Endothelial cell of umbilical vein (primary cell): ENCODE results near the gene HTR3C. TPM values are rescaled to one million over a fixed set of nuclear protein-coding genes. Genes with fewer than 3 reads are reported as not detected.

Experiments
- BruUV-seq: library from RNA; stranded (reverse); fragments of 400-500 nt; replicated peaks from 2 replicates; lab custom pipeline; 2021; lab: Mats Ljungman, UMichigan
- CTCF ChIA-PET: fragments of 300-600, 350-600 bp; sonication (Branson Sonifier 250); formaldehyde crosslinking; loops from one replicate; lab custom pipeline; 2021; ENCODE audit warnings: antibody characterized with exemption, inconsistent platforms; lab: Charles Lee
- POLR2A ChIA-PET: fragments of 300-600, 350-600 bp; sonication (Branson Sonifier 250); formaldehyde crosslinking; loops from one replicate; lab custom pipeline; 2021; ENCODE audit warnings: antibody characterized with exemption, inconsistent platforms; lab: Charles Lee
- DNase-seq: peaks from one replicate; pipeline ENCODE4 v3.0.0-alpha.2; 2011; ENCODE audit warnings: low read depth, low spot score
- FAIRE-seq: peaks from 2 replicates; lab custom pipeline; 2011; peaks lifted over from hg19 to GRCh38; lab: Jason Lieb, UNC
- H2AFZ ChIP-seq: 2 replicates; pipeline ENCODE4 v1.6.0; 2012; ENCODE audit warnings: low read depth, low read length, control low read depth, inconsistent platforms
- H3K27ac ChIP-seq: 2 replicates; pipeline ENCODE4 v1.5.1; 2011; ENCODE audit warnings: low read depth, mild to moderate bottlenecking, control low read depth, low read length, moderate library complexity; ENCODE audit not compliant: insufficient read depth
- H3K27me3 ChIP-seq, 2 experiments: 2 replicates each; pipeline versions ENCODE4 v1.6.0 to v1.6.1; 2011; ENCODE audit warnings: low read length in 2 of 2, mixed read lengths in 1 of 2; ENCODE audit not compliant: control insufficient read depth in 2 of 2, insufficient read depth in 2 of 2
- H3K36me3 ChIP-seq, 2 experiments: 2 replicates in 1 of 2; 3 replicates in 1 of 2; pipeline ENCODE4 v1.5.1; 2011; ENCODE audit warnings: low read length in 2 of 2, mild to moderate bottlenecking in 1 of 2, moderate library complexity in 1 of 2; ENCODE audit not compliant: control insufficient read depth in 2 of 2, insufficient read depth in 2 of 2; ENCODE audit errors: extremely low read depth in 1 of 2
- H3K4me1 ChIP-seq: 3 replicates; pipeline ENCODE4 v1.5.1; 2011; ENCODE audit warnings: mild to moderate bottlenecking, low read length; ENCODE audit not compliant: control insufficient read depth, insufficient read depth; ENCODE audit errors: extremely low read depth
- H3K4me2 ChIP-seq: 2 replicates; pipeline ENCODE4 v1.6.1; 2011; ENCODE audit warnings: low read length, control low read depth, mixed read lengths; ENCODE audit not compliant: insufficient read depth
- H3K4me3 ChIP-seq, 3 experiments: fragments of 200-600 bp in 1 of 3; sonication (generic), shearing (Covaris generic) in 1 of 3; replicated peaks in 1 of 3; 2 replicates each; pipeline ENCODE4 v1.5.1; 2011 to 2016; ENCODE audit warnings: control low read depth in 3 of 3, low read length in 3 of 3, mild to moderate bottlenecking in 2 of 3, inconsistent platforms in 1 of 3, low read depth in 1 of 3, moderate library complexity in 1 of 3; ENCODE audit not compliant: insufficient read depth in 1 of 3
- H3K79me2 ChIP-seq: 2 replicates; pipeline ENCODE4 v1.6.0; 2012; ENCODE audit warnings: low read length, inconsistent platforms; ENCODE audit not compliant: control insufficient read depth, insufficient read depth
- H3K9ac ChIP-seq: replicated peaks from 2 replicates; pipeline ENCODE3; 2011; ENCODE audit warnings: low read length, control low read depth; ENCODE audit not compliant: insufficient read depth; ENCODE audit errors: extremely low read depth
- H3K9me1 ChIP-seq: replicated peaks from 3 replicates; pipeline ENCODE4 v1.6.0; 2011; ENCODE audit warnings: mild to moderate bottlenecking, low read length; ENCODE audit not compliant: control insufficient read depth, insufficient read depth; ENCODE audit errors: extremely low read depth
- H3K9me3 ChIP-seq: replicated peaks from 2 replicates; pipeline ENCODE4 v1.5.1; 2012; ENCODE audit warnings: low read length, inconsistent platforms; ENCODE audit not compliant: control insufficient read depth, insufficient read depth
- H4K20me1 ChIP-seq: replicated peaks from 2 replicates; pipeline ENCODE3; 2011; ENCODE audit warnings: mild to moderate bottlenecking, low read length; ENCODE audit not compliant: control insufficient read depth, insufficient read depth; ENCODE audit errors: extremely low read depth
- EZH2 ChIP-seq: IDR thresholded peaks from 2 replicates; pipeline ENCODE4 v1.6.1; 2012; ENCODE audit warnings: borderline replicate concordance, low read depth, mild to moderate bottlenecking, moderate library complexity, low read length, inconsistent platforms; ENCODE audit not compliant: severe bottlenecking
- JUN ChIP-seq: IDR thresholded peaks from 2 replicates; pipeline ENCODE4 v1.6.1; 2011; ENCODE audit warnings: borderline replicate concordance, low read depth; ENCODE audit not compliant: insufficient read length, insufficient read depth
- MYC ChIP-seq: IDR thresholded peaks from one replicate; pipeline ENCODE4 v1.6.1; 2011; ENCODE audit warnings: mild to moderate bottlenecking, low read depth, low read length
- POLR2AphosphoS5 ChIP-seq: IDR thresholded peaks from 2 replicates; pipeline ENCODE4 v1.6.1; 2012; ENCODE audit warnings: low read depth, mild to moderate bottlenecking, control low read depth, low read length, moderate library complexity; ENCODE audit not compliant: insufficient read depth
- dilution Hi-C: fragments of 300-500 bp; cut with MboI; formaldehyde crosslinking; loops from one replicate; pipeline ENCODE4 v1.15.0; 2019; ENCODE audit warnings: low sequenced_read_pairs; ENCODE audit not compliant: extremely low pct_ligation_motif_present
- intact Hi-C: fragments of 100-400 bp; cut with micrococcal nuclease; formaldehyde crosslinking; loops from one replicate; pipeline ENCODE4 v1.10.0; 2022
- polyA plus RNA-seq, 4 experiments: library from polyadenylated mRNA; depleted of rRNA in 3 of 4; stranded (reverse) in 3 of 4; unstranded in 1 of 4; fragments of >200 nt; gene quantifications; 2 replicates each; pipeline versions ENCODE4 v1.2.1 to v1.2.3, GENCODE V29; 2011 to 2012; ENCODE audit warnings: missing spikeins in 1 of 4
- total RNA-seq: library from RNA; stranded (reverse); gene quantifications from 2 replicates; pipeline ENCODE4 v1.2.3, GENCODE V29; 2021
- TF ChIP-seq, protein P1 (sequence below), 2 donors: IDR thresholded peaks; 1 replicate in 1 of 2; 2 replicates in 1 of 2; pipeline ENCODE4 v1.5.1; 2011; ENCODE audit warnings: low read length in 2 of 2, mild to moderate bottlenecking in 2 of 2, moderate library complexity in 2 of 2, control low read depth in 1 of 2, inconsistent platforms in 1 of 2, low read depth in 1 of 2; ENCODE audit not compliant: insufficient read depth in 1 of 2; ENCODE audit errors: extremely low read depth in 1 of 2

HTR3C gene
- total and polyA plus RNA-seq, 2 donors (not counting 3 experiments of a cell fraction or from before 2014, with no cell fraction given): not detected

DNA sequence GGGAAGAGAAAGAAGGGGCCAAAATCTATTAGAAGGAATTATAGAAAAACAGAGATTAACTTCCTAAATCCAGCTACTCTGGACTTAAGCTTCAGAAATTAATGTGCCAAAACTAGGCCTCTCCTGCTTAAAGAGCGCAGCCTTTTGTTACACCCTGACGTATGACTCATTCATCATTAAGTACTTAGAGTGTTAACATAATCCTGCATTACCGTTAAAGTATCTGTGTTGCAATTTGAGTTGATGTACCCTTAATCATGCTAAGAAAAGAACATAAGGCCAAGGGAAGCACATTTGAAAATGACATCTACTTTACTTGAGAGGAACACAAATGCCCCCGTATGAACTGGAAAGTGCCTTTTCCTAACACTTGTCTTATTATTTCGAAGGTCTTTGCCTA lies 13.4 kb upstream of the HTR3C start:
- dilution Hi-C loops: no loop called here
- CTCF ChIA-PET: interaction anchor here (0.6 to 1.3 kb wide), 3 partner anchors 110 to 188 kb away, joined by 3 read pairs; no protein-coding TSS in a partner anchor

GRCh38 chr3:184040010-184040409 lies 12.8 kb upstream of the HTR3C start:
- DNase-seq: peak; percentile 22
- H3K27me3 ChIP-seq: peaks cover 5 to 7% of the 10 kb centered on the region in 2 experiments
- TF ChIP-seq EZH2: no peak
- TF ChIP-seq, protein P1, sequence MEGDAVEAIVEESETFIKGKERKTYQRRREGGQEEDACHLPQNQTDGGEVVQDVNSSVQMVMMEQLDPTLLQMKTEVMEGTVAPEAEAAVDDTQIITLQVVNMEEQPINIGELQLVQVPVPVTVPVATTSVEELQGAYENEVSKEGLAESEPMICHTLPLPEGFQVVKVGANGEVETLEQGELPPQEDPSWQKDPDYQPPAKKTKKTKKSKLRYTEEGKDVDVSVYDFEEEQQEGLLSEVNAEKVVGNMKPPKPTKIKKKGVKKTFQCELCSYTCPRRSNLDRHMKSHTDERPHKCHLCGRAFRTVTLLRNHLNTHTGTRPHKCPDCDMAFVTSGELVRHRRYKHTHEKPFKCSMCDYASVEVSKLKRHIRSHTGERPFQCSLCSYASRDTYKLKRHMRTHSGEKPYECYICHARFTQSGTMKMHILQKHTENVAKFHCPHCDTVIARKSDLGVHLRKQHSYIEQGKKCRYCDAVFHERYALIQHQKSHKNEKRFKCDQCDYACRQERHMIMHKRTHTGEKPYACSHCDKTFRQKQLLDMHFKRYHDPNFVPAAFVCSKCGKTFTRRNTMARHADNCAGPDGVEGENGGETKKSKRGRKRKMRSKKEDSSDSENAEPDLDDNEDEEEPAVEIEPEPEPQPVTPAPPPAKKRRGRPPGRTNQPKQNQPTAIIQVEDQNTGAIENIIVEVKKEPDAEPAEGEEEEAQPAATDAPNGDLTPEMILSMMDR (IDR thresholded peaks at IDR 0.05; ENCODE audit: extremely low read depth in 1 of 2, insufficient read depth in 1 of 2, low read depth in 1 of 2, low read length in 2 of 2): peak; percentile 38 to 44
- no peaks in the 10 kb centered on the region for H3K4me1 ChIP-seq
- FAIRE-seq: peak; percentile 68
- no peak overlapping the region for H3K4me2 ChIP-seq
- no peaks in the 10 kb centered on the region for H3K79me2 ChIP-seq
- ChIA-PET CTCF (interaction anchor here (0.6 to 1.3 kb wide), 5 partner anchors 107 to 215 kb away, joined by 3 read pairs; no protein-coding TSS in a partner anchor), POLR2A (no interaction called here)
- H3K9me3 ChIP-seq: no peaks in the 10 kb centered on the region
- BruUV-seq: no TSS peak
- H3K9me1 ChIP-seq: no peaks in the 10 kb centered on the region
- no peak overlapping the region for H3K9ac ChIP-seq
- H3K27ac ChIP-seq: no peak overlapping the region
- H3K36me3 ChIP-seq: no peaks in the 10 kb centered on the region
- no peak overlapping the region for H2AFZ ChIP-seq
- intact Hi-C loops: loop anchor here (5.0 to 10.0 kb wide), 2 partner anchors 207 to 245 kb away; partner anchors contain the start of genes ALG3 and EEF1AKMT4
- no peaks in the 10 kb centered on the region for H4K20me1 ChIP-seq
- no peak overlapping the region for H3K4me3 ChIP-seq
- dilution Hi-C loops: no loop called here

More for the DNA sequence above, 13.4 kb upstream of the HTR3C start:
- POLR2A ChIA-PET: no interaction called here
- Histone ChIP-seq H3K9ac (no peak overlapping the region), H3K9me3 (no peaks in the 10 kb centered on the region), H3K79me2 (no peaks in the 10 kb centered on the region), H3K36me3 (no peaks in the 10 kb centered on the region), H3K4me3 (no peak overlapping the region), H3K4me1 (no peaks in the 10 kb centered on the region), H3K27me3 (peaks cover 8 to 9% of the 10 kb centered on the region in 2 experiments), H3K4me2 (no peak overlapping the region), H3K27ac (no peak overlapping the region), H4K20me1 (no peaks in the 10 kb centered on the region), H3K9me1 (no peaks in the 10 kb centered on the region), H2AFZ (no peak overlapping the region)
- FAIRE-seq (peak; percentile 31), DNase-seq (no peak)
- BruUV-seq: no TSS peak
- intact Hi-C loops: no loop called here
- no peak for TF ChIP-seq MYC
- no peak for TF ChIP-seq POLR2AphosphoS5
- TF ChIP-seq JUN: no peak
- TF ChIP-seq EZH2: no peak
